Liver (tissue), 3 donors: Measurements from ENCODE around the gene ACAD8.

Source experiments
- ATF3 ChIP-seq: IDR thresholded peaks from 2 replicates; pipeline ENCODE4 v1.6.1; 2016; ENCODE audit warnings: antibody characterized with exemption
- CTCF ChIP-seq: fragments of 150-350 bp; IDR thresholded peaks from 2 replicates; pipeline ENCODE4 v1.5.1; 2017; ENCODE audit warnings: improper control_type of control experiment, low read depth, low read length; ENCODE audit not compliant: missing input control
- MAX ChIP-seq: IDR thresholded peaks from 2 replicates; pipeline ENCODE4 v1.6.1; 2016; ENCODE audit warnings: antibody characterized with exemption
- NR2F2 ChIP-seq: IDR thresholded peaks from 2 replicates; pipeline ENCODE4 v1.6.1; 2016; ENCODE audit warnings: antibody characterized with exemption
- RAD21 ChIP-seq, 2 donors: IDR thresholded peaks; 2 replicates each; pipeline ENCODE4 v1.6.1; 2016; ENCODE audit warnings: antibody characterized with exemption in 2 of 2, mild to moderate bottlenecking in 2 of 2
- REST ChIP-seq: IDR thresholded peaks from 2 replicates; pipeline ENCODE4 v1.6.1; 2016; ENCODE audit warnings: antibody characterized with exemption, mild to moderate bottlenecking
- YY1 ChIP-seq: IDR thresholded peaks from 2 replicates; pipeline ENCODE4 v1.6.1; 2016; ENCODE audit warnings: antibody characterized with exemption, mild to moderate bottlenecking
- donor health status: healthy.
- donor health status: healthy.

GRCh38 chr11:134266440-134266839, 13.1 kb downstream of the ACAD8 start:
- no peak for TF ChIP-seq CTCF
- no peak for TF ChIP-seq RAD21 (IDR thresholded peaks at IDR 0.05)
- no peak for TF ChIP-seq MAX
- no peak for TF ChIP-seq YY1
- no peak for TF ChIP-seq NR2F2
- no peak for TF ChIP-seq ATF3
- no peak for TF ChIP-seq REST
